MM.1S (cell line): Measurements from ENCODE around the gene NOMO2.
"Not testable (repeated sequence)": the region's sequence is repeated elsewhere in the genome, so short reads cannot be mapped to it uniquely, and the experiment has no call there.

Experiments used
- EZH2 ChIP-seq: fragments of 300-600 bp; sonication (generic); optimal IDR thresholded peaks from 2 replicates; pipeline ENCODE3; 2017; ENCODE audit warnings: low read depth, mild to moderate bottlenecking, antibody characterized with exemption, low read length, mixed read lengths
- TF ChIP-seq, protein P1 (sequence below): fragments of 300-600 bp; sonication (generic); IDR thresholded peaks from 2 replicates; pipeline ENCODE4 v1.5.1; 2016; ENCODE audit warnings: antibody characterized with exemption, low read length, mixed read lengths

- TF ChIP-seq EZH2, result not testable (repeated sequence)
- TF ChIP-seq, protein P1, sequence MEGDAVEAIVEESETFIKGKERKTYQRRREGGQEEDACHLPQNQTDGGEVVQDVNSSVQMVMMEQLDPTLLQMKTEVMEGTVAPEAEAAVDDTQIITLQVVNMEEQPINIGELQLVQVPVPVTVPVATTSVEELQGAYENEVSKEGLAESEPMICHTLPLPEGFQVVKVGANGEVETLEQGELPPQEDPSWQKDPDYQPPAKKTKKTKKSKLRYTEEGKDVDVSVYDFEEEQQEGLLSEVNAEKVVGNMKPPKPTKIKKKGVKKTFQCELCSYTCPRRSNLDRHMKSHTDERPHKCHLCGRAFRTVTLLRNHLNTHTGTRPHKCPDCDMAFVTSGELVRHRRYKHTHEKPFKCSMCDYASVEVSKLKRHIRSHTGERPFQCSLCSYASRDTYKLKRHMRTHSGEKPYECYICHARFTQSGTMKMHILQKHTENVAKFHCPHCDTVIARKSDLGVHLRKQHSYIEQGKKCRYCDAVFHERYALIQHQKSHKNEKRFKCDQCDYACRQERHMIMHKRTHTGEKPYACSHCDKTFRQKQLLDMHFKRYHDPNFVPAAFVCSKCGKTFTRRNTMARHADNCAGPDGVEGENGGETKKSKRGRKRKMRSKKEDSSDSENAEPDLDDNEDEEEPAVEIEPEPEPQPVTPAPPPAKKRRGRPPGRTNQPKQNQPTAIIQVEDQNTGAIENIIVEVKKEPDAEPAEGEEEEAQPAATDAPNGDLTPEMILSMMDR, result not testable (repeated sequence)
Observed at GRCh38 chr16:18608271-18608670, 46.4 kb upstream of the NOMO2 start.
